HL-60 (cell line): ENCODE results near the gene MTHFD1L.

Source experiments
- DNase-seq, 2 experiments: peaks; one replicate each; pipeline ENCODE4 v3.0.0-alpha.2; 2010 to 2020; ENCODE audit warnings: low read depth in 1 of 2, low spot score in 1 of 2
- H3K27ac ChIP-seq: fragments of 250-450 bp; sonication (Bioruptor Pico); replicated peaks from 2 replicates; pipeline ENCODE4 v1.5.1; 2020; ENCODE audit warnings: mild to moderate bottlenecking, moderate library complexity
- H3K27me3 ChIP-seq: fragments of 250-450 bp; sonication (Bioruptor Pico); 2 replicates; pipeline ENCODE4 v1.5.1; 2021; ENCODE audit warnings: mild to moderate bottlenecking, moderate library complexity; ENCODE audit not compliant: insufficient read depth, poor library complexity, severe bottlenecking
- H3K4me3 ChIP-seq: replicated peaks from 2 replicates; pipeline ENCODE4 v1.5.1; 2011; ENCODE audit warnings: mild to moderate bottlenecking, control low read depth, low read length; ENCODE audit not compliant: insufficient read depth
- CTCF ChIP-seq: IDR thresholded peaks from one replicate; pipeline ENCODE4 v1.5.1; 2011; ENCODE audit warnings: low read length, control low read depth, inconsistent platforms; ENCODE audit not compliant: insufficient read depth
- GABPA ChIP-seq: IDR thresholded peaks from 2 replicates; pipeline ENCODE4 v1.6.1; 2012; ENCODE audit warnings: low read depth
- POLR2AphosphoS5 ChIP-seq: IDR thresholded peaks from 2 replicates; pipeline ENCODE4 v1.6.1; 2012; ENCODE audit warnings: low read depth
- REST ChIP-seq: IDR thresholded peaks from 2 replicates; pipeline ENCODE4 v1.6.1; 2012; ENCODE audit warnings: low read depth; ENCODE audit not compliant: insufficient replicate concordance
- SPI1 ChIP-seq: IDR thresholded peaks from 2 replicates; pipeline ENCODE4 v1.6.1; 2012; ENCODE audit warnings: low read depth, mild to moderate bottlenecking, borderline replicate concordance

Gene MTHFD1L

GRCh38 chr6:151128763-151129370, 263.4 kb downstream of the MTHFD1L start:
- H3K4me3 ChIP-seq: no peak overlapping the region
- TF ChIP-seq REST (no peak), SPI1 (no peak), POLR2AphosphoS5 (no peak), CTCF (no peak), GABPA (no peak)
- DNase-seq: no peak
- H3K27me3 ChIP-seq: no peaks in the 10 kb centered on the region
- no peak overlapping the region for H3K27ac ChIP-seq

DNA sequence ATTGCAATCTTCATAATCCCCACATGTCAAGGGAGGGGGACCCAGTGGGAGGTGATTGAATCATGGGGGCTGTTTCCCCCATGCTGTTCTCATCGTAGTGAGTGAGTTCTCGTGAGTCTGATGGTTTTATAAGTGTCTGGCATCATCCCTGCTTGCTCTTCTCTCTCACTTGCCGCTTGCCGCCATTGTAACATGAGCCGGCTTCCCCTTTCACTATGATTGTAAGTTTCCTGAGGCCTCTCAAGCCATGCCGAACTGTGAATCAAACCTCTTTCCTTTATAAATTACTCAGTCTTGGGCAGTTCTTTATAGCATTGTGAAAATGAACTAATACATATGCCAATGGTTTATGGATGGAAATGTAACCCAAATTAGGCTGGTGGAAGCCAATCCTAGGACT, 264.8 kb downstream of the MTHFD1L start:
- Histone ChIP-seq H3K27me3 (no peaks in the 10 kb centered on the region), H3K4me3 (no peak overlapping the region), H3K27ac (no peak overlapping the region)
- no peak for DNase-seq
- no peak for TF ChIP-seq SPI1
- no peak for TF ChIP-seq POLR2AphosphoS5
- no peak for TF ChIP-seq GABPA
- TF ChIP-seq CTCF: no peak
- no peak for TF ChIP-seq REST

GRCh38 chr6:151131324-151132007, 266.0 kb downstream of the MTHFD1L start:
- no peak for DNase-seq
- H3K27ac ChIP-seq: no peak overlapping the region

More at GRCh38 chr6:151131324-151132007, 266.0 kb downstream of the MTHFD1L start:
- H3K4me3 ChIP-seq: no peak overlapping the region
- no peak for TF ChIP-seq CTCF
- no peaks in the 10 kb centered on the region for H3K27me3 ChIP-seq
